Measurements from ENCODE around the gene ZSWIM1. TPM values are rescaled to one million over a fixed set of nuclear protein-coding genes. Genes with fewer than 3 reads are reported as not detected.

ZSWIM1 gene
- total RNA-seq, 1 experiment from 2014 or later, result 7.6 TPM

DNA sequence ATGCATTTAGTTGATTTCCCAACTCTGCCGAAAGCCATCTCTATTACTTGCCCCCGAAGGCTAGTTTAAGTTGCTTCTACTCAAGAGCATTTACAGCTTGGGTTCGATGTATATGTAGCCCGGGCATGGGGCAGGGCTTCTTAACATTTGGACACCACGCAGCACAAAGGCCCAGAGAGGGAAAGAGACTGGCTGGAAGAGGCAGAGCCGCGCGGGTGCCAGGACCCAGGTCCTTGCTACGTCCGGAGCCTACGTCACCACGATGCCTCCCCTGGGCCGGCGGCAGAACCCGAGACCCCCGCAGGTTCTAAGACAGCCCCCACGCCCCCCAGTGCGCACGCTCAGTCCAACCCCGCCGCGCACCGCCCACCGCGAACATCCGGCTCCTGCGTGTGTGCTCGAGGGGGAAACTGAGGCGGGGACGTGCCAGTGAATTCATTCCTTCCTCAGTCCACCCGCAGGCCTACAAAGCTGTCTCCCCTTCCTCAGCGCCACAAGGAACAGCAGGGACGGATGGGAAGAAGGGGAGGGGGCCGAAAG lies 53.1 kb downstream of the ZSWIM1 start:
- peak overlapping the region; percentile 94 for H3K4me3 Mint-ChIP-seq (ENCODE audit: unreplicated experiment)
- BruUV-seq (replicated peaks), result TSS peak; percentile 76
- no peaks in the 10 kb centered on the region for H3K4me1 Mint-ChIP-seq (ENCODE audit: insufficient read depth, unreplicated experiment)
- ChIA-PET CTCF (interaction anchor here (0.6 to 2.4 kb wide), 19 partner anchors 10 to 412 kb away, joined by 3 to 10 read pairs (median 4); partner anchors contain the start of genes CTSA and NEURL2), POLR2A (interaction anchor here (0.6 to 6.6 kb wide), 37 partner anchors 10 to 755 kb away, joined by 3 to 123 read pairs (median 6); partner anchors contain the start of genes ACOT8, CTSA, DNTTIP1 and NEURL2)
- intact Hi-C loops (cut with micrococcal nuclease), result loop anchor here (2.0 to 10.0 kb wide), 4 partner anchors 29 to 139 kb away; partner anchors contain the start of genes ACOT8, DNTTIP1, WFDC3 and ZSWIM3
- peaks cover 24% of the 10 kb centered on the region for H3K36me3 Mint-ChIP-seq (ENCODE audit: insufficient read depth, unreplicated experiment)
- no peak for DNase-seq (ENCODE audit: unreplicated experiment)
- no peaks in the 10 kb centered on the region for H3K27me3 Mint-ChIP-seq (ENCODE audit: insufficient read depth, unreplicated experiment)
- H3K27ac Mint-ChIP-seq (ENCODE audit: low read depth, unreplicated experiment), result peak overlapping the region; percentile 92
- TF ChIP-seq, protein P1, sequence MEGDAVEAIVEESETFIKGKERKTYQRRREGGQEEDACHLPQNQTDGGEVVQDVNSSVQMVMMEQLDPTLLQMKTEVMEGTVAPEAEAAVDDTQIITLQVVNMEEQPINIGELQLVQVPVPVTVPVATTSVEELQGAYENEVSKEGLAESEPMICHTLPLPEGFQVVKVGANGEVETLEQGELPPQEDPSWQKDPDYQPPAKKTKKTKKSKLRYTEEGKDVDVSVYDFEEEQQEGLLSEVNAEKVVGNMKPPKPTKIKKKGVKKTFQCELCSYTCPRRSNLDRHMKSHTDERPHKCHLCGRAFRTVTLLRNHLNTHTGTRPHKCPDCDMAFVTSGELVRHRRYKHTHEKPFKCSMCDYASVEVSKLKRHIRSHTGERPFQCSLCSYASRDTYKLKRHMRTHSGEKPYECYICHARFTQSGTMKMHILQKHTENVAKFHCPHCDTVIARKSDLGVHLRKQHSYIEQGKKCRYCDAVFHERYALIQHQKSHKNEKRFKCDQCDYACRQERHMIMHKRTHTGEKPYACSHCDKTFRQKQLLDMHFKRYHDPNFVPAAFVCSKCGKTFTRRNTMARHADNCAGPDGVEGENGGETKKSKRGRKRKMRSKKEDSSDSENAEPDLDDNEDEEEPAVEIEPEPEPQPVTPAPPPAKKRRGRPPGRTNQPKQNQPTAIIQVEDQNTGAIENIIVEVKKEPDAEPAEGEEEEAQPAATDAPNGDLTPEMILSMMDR (IDR thresholded peaks at IDR 0.05; ENCODE audit: unreplicated experiment), result no peak
- no peaks in the 10 kb centered on the region for H3K9me3 Mint-ChIP-seq (ENCODE audit: unreplicated experiment)

Other genes starting within 250 kb of the ZSWIM1 start
- not detected in 2 replicates for gene WFDC9, start 249.9 kb upstream of the ZSWIM1 start, total RNA-seq (2022)
- gene WFDC11, start 211.0 kb upstream of the ZSWIM1 start, total RNA-seq (2022), result not detected in 2 replicates
- gene WFDC13, start 179.2 kb upstream of the ZSWIM1 start, total RNA-seq (2022), result not detected in 2 replicates
- not detected in 2 replicates for gene WFDC10B, start 176.2 kb upstream of the ZSWIM1 start, total RNA-seq (2022)
- not detected in 2 replicates for gene SPINT4, start 158.9 kb upstream of the ZSWIM1 start, total RNA-seq (2022)
- gene WFDC3, start 89.3 kb upstream of the ZSWIM1 start, total RNA-seq (2022), result 0.91 TPM in 1 of 2 replicates, not detected in the other
- gene DNTTIP1, start 89.3 kb upstream of the ZSWIM1 start, total RNA-seq (2022), result 41.6 and 51.6 TPM in 2 replicates
- gene UBE2C, start 68.6 kb upstream of the ZSWIM1 start, total RNA-seq (2022), result 98.4 and 107 TPM in 2 replicates
- gene TNNC2, start 53.9 kb upstream of the ZSWIM1 start, total RNA-seq (2022), result 0.79 TPM in 1 of 2 replicates, not detected in the other
- gene SNX21, start 47.4 kb upstream of the ZSWIM1 start, total RNA-seq (2022), result 8.5 and 13.9 TPM in 2 replicates
- gene ACOT8, start 23.8 kb upstream of the ZSWIM1 start, total RNA-seq (2022), result 19.5 and 20.1 TPM in 2 replicates
- gene ZSWIM3, start 23.6 kb upstream of the ZSWIM1 start, total RNA-seq (2022), result 1.4 and 2.4 TPM in 2 replicates
- 0.72 and 0.74 TPM in 2 replicates for gene SPATA25, start 6.4 kb downstream of the ZSWIM1 start, total RNA-seq (2022)
- gene NEURL2, start 10.0 kb downstream of the ZSWIM1 start, total RNA-seq (2022), result 2.0 and 2.5 TPM in 2 replicates
- 25.3 and 39.1 TPM in 2 replicates for gene CTSA, start 10.1 kb downstream of the ZSWIM1 start, total RNA-seq (2022)
- gene PLTP, start 30.9 kb downstream of the ZSWIM1 start, total RNA-seq (2022), result 0.20 and 0.37 TPM in 2 replicates
- 14.3 and 20.5 TPM in 2 replicates for gene PCIF1, start 53.5 kb downstream of the ZSWIM1 start, total RNA-seq (2022)
- gene ZNF335, start 91.0 kb downstream of the ZSWIM1 start, total RNA-seq (2022), result 24.2 and 26.9 TPM in 2 replicates
- 0.12 TPM in 1 of 2 replicates, not detected in the other for gene MMP9, start 127.7 kb downstream of the ZSWIM1 start, total RNA-seq (2022)
- 0.75 and 0.98 TPM in 2 replicates for gene SLC12A5, start 148.0 kb downstream of the ZSWIM1 start, total RNA-seq (2022)
- 26.0 and 31.2 TPM in 2 replicates for gene NCOA5, start 208.7 kb downstream of the ZSWIM1 start, total RNA-seq (2022)
- 1.5 and 2.3 TPM in 2 replicates for gene CD40, start 237.1 kb downstream of the ZSWIM1 start, total RNA-seq (2022)

All from MCF 10A (cell line).